Measurements from ENCODE around the gene PCSK4. TPM values are rescaled to one million over a fixed set of nuclear protein-coding genes. Genes with fewer than 3 reads are reported as not detected.

PCSK4 gene
- total and polyA plus RNA-seq, 2 of the 13 experiments (the other 11 are each of a cell fraction or from before 2014, with no cell fraction given) = 2.0 to 2.7 TPM

DNA sequence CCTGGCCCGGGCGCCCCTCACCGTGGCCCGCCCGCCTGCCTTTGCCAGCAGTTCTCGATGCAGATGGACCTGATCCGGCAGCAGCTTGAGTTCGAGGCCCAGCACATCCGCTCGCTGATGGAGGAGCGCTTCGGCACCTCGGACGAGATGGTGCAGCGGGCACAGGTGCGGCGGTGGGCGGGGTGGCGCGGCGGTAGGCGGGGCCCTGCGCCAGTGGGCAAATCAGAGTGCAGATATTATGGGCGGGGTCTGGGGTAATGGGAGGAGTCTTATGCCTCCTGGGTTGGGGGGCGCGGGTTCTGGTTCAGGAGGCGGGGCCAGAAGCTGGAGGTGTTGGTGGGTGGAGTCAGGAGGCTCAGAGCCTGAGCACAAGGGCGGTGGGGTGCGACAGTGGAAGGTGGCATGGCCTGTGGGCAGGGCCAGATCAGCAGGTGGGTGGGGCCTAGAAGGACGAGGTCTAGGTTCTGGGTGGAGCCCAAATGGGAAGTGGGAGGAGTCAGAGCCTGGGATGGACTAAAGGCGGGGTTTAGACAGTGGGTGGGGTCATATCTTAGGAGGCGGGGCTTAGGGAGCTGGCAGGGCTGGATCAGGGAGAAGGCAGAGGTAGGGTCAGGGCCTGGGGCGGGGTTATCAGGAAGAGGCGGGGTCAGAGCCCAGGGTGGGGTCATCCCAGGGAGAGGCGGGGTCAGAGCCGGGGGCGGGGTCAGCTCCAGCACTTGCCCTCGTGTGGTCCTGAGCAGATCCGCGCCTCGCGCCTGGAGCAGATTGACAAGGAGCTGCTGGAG, 34.6 kb downstream of the PCSK4 start (continued):
- TF ChIP-seq, protein P1, sequence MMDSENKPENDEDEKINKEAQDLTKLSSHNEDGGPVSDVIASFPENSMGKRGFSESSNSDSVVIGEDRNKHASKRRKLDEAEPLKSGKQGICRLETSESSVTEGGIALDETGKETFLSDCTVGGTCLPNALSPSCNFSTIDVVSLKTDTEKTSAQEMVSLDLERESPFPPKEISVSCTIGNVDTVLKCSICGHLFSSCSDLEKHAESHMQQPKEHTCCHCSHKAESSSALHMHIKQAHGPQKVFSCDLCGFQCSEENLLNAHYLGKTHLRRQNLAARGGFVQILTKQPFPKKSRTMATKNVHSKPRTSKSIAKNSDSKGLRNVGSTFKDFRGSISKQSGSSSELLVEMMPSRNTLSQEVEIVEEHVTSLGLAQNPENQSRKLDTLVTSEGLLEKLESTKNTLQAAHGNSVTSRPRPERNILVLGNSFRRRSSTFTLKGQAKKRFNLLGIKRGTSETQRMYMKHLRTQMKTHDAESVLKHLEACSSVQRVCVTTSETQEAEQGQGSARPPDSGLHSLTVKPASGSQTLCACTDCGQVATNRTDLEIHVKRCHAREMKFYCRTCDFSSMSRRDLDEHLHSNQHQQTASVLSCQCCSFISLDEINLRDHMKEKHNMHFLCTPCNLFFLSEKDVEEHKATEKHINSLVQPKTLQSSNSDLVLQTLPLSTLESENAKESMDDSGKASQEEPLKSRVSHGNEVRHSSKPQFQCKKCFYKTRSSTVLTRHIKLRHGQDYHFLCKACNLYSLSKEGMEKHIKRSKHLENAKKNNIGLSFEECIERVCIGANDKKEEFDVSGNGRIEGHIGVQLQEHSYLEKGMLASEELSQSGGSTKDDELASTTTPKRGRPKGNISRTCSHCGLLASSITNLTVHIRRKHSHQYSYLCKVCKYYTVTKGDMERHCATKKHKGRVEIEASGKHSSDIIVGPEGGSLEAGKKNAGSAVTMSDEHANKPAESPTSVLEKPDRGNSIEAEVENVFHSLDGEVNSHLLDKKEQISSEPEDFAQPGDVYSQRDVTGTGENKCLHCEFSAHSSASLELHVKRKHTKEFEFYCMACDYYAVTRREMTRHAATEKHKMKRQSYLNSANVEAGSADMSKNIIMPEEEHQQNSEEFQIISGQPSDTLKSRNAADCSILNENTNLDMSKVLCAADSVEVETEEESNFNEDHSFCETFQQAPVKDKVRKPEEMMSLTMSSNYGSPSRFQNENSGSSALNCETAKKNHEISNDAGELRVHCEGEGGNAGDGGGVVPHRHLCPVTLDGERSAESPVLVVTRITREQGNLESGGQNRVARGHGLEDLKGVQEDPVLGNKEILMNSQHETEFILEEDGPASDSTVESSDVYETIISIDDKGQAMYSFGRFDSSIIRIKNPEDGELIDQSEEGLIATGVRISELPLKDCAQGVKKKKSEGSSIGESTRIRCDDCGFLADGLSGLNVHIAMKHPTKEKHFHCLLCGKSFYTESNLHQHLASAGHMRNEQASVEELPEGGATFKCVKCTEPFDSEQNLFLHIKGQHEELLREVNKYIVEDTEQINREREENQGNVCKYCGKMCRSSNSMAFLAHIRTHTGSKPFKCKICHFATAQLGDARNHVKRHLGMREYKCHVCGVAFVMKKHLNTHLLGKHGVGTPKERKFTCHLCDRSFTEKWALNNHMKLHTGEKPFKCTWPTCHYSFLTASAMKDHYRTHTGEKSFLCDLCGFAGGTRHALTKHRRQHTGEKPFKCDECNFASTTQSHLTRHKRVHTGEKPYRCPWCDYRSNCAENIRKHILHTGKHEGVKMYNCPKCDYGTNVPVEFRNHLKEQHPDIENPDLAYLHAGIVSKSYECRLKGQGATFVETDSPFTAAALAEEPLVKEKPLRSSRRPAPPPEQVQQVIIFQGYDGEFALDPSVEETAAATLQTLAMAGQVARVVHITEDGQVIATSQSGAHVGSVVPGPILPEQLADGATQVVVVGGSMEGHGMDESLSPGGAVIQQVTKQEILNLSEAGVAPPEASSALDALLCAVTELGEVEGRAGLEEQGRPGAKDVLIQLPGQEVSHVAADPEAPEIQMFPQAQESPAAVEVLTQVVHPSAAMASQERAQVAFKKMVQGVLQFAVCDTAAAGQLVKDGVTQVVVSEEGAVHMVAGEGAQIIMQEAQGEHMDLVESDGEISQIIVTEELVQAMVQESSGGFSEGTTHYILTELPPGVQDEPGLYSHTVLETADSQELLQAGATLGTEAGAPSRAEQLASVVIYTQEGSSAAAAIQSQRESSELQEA (CRISPR knock-in tag; IDR thresholded peaks at IDR 0.05; ENCODE audit: not compliant biosample characterization) = peak; percentile 5
- TF ChIP-seq ZNF326 (CRISPR knock-in tag; IDR thresholded peaks at IDR 0.05; ENCODE audit: borderline replicate concordance) (no peak), JUND (CRISPR knock-in tag; IDR thresholded peaks at IDR 0.05) (no peak), HNRNPLL (IDR thresholded peaks at IDR 0.05; ENCODE audit: low read depth, low read length, poor library complexity, severe bottlenecking) (peak; percentile 51), ZNF383 (CRISPR knock-in tag; IDR thresholded peaks at IDR 0.05; ENCODE audit: borderline replicate concordance) (no peak), ASH2L (IDR thresholded peaks at IDR 0.05; ENCODE audit: insufficient read length, low read depth, low read length) (peak; percentile 5), FOXP1 (IDR thresholded peaks at IDR 0.05) (no peak), FOXP1 (CRISPR knock-in tag; IDR thresholded peaks at IDR 0.05) (no peak), CHD4 (IDR thresholded peaks at IDR 0.05; ENCODE audit: borderline replicate concordance, low read length) (no peak)
- TF ChIP-seq, protein P2, sequence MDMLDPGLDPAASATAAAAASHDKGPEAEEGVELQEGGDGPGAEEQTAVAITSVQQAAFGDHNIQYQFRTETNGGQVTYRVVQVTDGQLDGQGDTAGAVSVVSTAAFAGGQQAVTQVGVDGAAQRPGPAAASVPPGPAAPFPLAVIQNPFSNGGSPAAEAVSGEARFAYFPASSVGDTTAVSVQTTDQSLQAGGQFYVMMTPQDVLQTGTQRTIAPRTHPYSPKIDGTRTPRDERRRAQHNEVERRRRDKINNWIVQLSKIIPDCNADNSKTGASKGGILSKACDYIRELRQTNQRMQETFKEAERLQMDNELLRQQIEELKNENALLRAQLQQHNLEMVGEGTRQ (IDR thresholded peaks at IDR 0.05; ENCODE audit: low read depth, low read length) = no peak
- TF ChIP-seq, protein P2 (CRISPR knock-in tag; IDR thresholded peaks at IDR 0.05; ENCODE audit: borderline replicate concordance) = no peak
- TF ChIP-seq, protein P3, sequence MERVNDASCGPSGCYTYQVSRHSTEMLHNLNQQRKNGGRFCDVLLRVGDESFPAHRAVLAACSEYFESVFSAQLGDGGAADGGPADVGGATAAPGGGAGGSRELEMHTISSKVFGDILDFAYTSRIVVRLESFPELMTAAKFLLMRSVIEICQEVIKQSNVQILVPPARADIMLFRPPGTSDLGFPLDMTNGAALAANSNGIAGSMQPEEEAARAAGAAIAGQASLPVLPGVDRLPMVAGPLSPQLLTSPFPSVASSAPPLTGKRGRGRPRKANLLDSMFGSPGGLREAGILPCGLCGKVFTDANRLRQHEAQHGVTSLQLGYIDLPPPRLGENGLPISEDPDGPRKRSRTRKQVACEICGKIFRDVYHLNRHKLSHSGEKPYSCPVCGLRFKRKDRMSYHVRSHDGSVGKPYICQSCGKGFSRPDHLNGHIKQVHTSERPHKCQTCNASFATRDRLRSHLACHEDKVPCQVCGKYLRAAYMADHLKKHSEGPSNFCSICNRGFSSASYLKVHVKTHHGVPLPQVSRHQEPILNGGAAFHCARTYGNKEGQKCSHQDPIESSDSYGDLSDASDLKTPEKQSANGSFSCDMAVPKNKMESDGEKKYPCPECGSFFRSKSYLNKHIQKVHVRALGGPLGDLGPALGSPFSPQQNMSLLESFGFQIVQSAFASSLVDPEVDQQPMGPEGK (CRISPR knock-in tag; IDR thresholded peaks at IDR 0.05) = peak; percentile 25; the same call in 1 of the 2 replicates
- TF ChIP-seq, protein P4, sequence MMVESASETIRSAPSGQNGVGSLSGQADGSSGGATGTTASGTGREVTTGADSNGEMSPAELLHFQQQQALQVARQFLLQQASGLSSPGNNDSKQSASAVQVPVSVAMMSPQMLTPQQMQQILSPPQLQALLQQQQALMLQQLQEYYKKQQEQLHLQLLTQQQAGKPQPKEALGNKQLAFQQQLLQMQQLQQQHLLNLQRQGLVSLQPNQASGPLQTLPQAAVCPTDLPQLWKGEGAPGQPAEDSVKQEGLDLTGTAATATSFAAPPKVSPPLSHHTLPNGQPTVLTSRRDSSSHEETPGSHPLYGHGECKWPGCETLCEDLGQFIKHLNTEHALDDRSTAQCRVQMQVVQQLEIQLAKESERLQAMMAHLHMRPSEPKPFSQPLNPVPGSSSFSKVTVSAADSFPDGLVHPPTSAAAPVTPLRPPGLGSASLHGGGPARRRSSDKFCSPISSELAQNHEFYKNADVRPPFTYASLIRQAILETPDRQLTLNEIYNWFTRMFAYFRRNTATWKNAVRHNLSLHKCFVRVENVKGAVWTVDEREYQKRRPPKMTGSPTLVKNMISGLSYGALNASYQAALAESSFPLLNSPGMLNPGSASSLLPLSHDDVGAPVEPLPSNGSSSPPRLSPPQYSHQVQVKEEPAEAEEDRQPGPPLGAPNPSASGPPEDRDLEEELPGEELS (CRISPR knock-in tag; IDR thresholded peaks at IDR 0.05) = no peak

Data from HepG2 (cell line).